HG02884 (cell line): ENCODE results near the gene GEMIN4.

Source experiments
- ATAC-seq: cut with Tn5 transposase; IDR thresholded peaks from one replicate; pipeline ENCODE4 v1.9.1; 2021; ENCODE audit warnings: mild to moderate bottlenecking, moderate library complexity; ENCODE audit not compliant: unreplicated experiment

The GEMIN4 gene

DNA sequence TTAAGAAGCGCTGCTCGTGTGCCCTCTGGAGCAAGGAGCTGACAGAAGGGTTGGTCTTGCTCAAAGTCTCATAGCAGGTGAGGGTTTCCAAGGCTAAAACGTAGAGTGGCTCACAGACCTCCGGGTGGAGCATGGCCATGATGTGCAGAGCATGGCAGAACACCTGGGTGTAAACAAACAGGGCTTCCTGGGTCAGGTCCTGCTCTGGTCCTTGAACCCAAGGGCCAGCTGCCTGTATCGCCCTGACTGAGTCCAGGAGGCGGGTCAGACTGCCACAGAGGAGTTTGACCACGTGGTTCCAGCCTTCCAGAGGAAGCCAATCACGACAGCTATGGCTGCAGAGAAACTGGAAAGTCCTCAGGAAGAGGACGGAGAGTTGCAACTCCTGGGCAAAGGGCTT is 7.1 kb downstream of the GEMIN4 start:
- no peak for ATAC-seq

- ATAC-seq = no peak
Measured at GRCh38 chr17:743139-743538, 8.9 kb downstream of the GEMIN4 start.

DNA sequence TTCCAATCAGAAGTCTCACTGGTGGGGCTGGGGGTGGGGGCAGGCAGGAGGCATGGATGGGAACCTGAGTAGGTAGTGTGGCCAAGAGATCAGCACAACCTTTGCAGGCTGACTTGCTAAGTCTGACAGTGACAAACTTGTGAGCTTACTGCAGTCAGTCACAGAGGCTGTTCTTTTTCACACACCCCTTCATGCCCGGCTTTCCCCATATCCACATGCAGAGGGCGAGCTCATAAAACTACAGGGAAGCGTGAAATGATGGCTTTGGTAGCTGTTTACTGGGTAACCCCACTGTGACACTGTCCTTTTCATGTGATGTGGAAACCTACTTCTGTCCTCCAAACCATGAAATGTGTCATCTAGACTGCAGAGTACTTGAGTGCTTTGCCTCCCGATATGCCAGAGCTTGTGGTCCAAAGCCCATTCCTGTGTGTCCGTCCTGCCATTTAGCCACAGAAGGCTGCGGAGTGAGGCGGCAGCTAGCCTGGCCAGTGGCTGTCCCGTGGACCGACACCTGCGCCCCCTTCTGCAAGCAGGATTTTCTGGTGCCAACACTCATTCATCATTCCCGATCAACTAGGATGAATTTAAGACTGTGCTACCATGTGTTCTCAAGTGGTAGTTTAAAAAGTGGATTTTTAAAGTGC is 9.8 kb downstream of the GEMIN4 start:
- ATAC-seq = no peak

DNA sequence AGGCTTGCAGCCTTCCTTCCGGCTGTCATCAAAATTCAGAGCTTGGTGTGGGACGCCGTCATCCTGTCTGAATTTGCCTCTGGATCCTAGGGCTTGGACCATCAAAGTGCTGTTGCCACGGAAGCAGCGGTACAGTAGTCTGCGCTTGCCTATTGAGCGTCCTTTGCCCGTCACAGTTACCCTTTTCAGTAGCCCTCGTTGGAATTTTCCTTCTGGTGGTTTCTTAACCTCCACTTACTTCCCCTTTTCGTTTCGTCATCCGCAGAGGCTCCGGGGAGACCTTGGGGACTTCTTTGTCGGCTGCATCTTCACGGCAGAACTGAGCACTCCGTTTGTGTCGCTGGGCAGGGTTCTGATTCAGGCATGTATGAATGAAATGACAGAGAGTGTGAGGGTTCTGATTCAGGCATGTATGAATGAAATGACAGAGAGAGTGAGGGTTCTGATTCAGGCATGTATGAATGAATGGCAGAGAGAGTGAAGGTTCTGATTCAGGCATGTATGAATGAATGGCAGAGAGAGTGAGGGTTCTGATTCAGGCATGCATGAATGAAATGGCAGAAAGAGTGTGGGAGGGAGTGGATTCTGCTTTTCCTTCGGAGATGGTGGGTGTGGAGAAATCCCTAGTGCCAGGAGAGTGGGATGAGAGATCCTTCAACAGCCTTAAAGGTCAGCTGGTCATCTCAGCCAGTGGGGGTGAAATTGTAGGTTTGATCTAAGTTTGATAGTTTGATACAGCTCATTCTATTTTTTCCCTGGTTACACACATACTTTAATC is 11.6 kb downstream of the GEMIN4 start:
- peak; percentile 68 for ATAC-seq

GRCh38 chr17:737561-738113 is 14.4 kb downstream of the GEMIN4 start:
- ATAC-seq = no peak

- ATAC-seq = no peak
Measured at GRCh38 chr17:733743-734142, 18.3 kb downstream of the GEMIN4 start.

GRCh38 chr17:732902-733720 is 19.0 kb downstream of the GEMIN4 start:
- no peak for ATAC-seq

DNA sequence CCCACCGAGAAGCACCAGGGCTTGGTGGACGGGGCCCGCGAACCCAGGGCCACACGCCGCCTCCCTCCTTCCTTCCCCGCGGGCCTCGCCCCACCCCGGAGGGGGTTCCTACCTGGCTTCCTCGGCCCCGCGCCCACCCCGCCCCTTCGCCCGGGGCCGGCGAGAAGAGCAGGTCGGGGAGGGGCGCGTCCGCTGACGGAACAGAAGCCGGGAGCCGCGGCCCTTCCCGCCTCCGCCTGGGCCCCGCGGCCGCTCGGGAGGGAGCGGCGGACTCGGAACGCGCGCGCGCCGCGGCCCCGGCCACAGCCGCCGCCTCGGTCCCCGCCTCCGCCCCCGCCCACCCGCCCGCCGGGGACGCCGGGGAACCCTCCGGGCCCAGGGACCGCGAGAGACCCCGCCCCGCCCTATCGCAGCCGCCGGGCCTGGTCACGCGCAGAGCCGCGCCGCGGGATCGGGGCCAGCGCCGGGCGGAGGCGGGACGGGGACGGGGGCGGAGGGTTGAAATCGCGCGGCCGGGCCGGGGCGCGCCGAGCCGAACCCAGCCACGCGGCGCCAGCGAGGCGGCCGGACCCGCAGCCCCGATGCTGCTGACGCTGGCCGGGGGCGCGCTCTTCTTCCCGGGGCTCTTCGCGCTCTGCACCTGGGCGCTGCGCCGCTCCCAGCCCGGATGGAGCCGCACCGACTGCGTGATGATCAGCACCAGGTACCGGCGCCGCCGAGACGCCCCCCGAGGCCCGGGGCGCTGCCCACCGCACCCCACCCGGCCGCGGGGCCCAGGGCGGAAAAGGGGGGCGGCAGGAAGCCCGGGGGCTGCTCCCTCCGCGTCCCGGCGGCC is 19.8 kb downstream of the GEMIN4 start, which contains the start of gene TLCD3A:
Gene TLCD3A (plus strand): TSS at position 530 of the 835 bp plus-strand sequence. CDS start 52 bp downstream, at position 582.
- ATAC-seq = no peak

DNA sequence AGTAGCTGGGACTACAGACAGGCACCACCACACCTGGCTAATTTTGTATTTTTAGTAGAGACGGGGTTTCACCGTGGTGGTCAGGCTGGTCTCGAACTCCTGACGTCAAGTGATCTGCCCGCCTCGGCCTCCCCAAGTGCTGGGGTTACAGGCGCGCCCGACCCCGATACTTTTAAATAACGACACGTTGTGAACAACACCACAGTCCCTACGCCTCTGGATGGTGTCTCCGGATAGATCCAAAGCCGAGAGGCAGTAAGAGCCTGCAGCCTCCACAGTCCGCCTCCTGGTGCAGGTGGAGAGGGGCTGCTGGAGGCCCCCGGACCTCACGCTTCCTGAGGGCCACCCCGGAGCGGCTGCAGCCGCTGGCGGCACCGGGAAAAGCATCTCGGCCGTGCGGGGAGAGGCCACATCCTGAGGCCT is 20.4 kb downstream of the GEMIN4 start:
- ATAC-seq = no peak

- ATAC-seq = no peak
Measured at GRCh38 chr17:728911-729310, 23.2 kb downstream of the GEMIN4 start.

- ATAC-seq = no peak
Measured at GRCh38 chr17:726271-726919, 25.7 kb downstream of the GEMIN4 start.

GRCh38 chr17:725746-726145 is 26.3 kb downstream of the GEMIN4 start:
- ATAC-seq = no peak

DNA sequence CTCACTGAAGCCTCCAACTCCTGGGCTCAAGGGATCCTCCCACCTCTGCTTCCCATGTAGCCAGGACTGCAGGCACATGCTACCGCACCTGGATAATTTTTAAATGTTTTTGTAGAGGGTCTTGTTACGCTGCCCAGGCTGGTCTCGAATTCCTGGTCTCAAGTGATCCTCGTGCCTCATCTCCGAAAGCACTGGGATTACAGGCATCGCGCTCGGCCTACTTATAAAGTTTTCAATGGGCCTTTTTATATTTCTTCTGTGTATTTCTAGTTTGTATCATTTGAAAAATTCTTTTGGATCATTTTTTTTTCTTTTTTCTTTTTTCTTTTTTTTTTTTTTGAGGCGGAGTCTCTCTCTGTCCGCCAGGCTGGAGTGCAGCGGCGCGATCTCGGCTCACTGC is 27.0 kb downstream of the GEMIN4 start:
- no peak for ATAC-seq

- no peak for ATAC-seq
Measured at GRCh38 chr17:721540-721937, 30.5 kb downstream of the GEMIN4 start.

GRCh38 chr17:720706-721539 is 31.1 kb downstream of the GEMIN4 start:
- ATAC-seq = no peak

GRCh38 chr17:718075-718474 is 34.0 kb downstream of the GEMIN4 start:
- no peak for ATAC-seq

DNA sequence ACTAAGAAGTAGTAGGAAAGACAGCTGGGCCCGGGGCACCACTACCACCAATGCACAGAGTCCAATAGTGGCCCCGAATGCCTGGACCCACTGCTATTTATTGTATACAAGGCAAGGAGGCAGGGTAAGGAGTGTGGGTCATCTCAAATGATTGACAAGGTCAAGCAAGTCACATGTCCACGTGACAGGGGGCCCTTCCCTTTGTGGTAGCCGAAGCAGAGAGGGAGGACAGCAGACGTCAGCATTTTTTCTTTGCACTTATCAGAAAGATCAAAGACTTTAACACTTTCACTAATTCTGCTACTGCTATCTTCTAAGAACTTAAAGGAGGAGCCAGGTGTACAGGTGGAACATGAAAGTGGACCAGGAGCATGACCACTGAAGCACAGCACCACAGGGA is 43.9 kb downstream of the GEMIN4 start:
- ATAC-seq = no peak

- ATAC-seq = no peak
Measured at GRCh38 chr17:705863-706262, 46.2 kb downstream of the GEMIN4 start.

DNA sequence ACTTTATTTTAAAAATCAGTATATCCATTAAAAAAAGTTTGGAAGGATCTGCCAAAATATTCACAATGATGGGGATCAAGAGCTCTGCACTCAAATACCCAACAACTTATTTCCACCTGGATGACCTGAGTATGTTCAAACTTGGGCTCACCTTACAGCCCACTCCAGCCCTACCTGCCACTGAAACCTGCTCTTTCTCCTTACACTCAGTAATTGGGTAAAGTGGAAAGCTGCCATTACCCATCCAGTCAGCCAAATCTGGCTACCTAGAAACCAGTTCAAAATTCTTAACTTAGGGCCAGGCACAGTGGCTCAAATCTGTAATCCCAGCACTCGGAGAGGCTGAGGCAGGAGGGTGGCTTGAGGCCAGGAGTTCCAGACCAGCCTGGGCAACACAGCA is 47.1 kb downstream of the GEMIN4 start:
- no peak for ATAC-seq
